H1 (cell line): ENCODE data around the gene IGLL5. TPM values are rescaled to one million over a fixed set of nuclear protein-coding genes. Genes with fewer than 3 reads are reported as not detected.

ENCODE experiments used
- CTCF ChIA-PET: fragments of 300-600 bp; sonication (Branson Sonifier 250); formaldehyde crosslinking; loops from one replicate; lab custom pipeline; 2021; ENCODE audit not compliant: partially characterized antibody; lab: Charles Lee
- POLR2A ChIA-PET: fragments of 300-600 bp; sonication (Branson Sonifier 250); formaldehyde crosslinking; loops from one replicate; lab custom pipeline; 2021; ENCODE audit warnings: inconsistent platforms; ENCODE audit not compliant: partially characterized antibody; lab: Charles Lee
- DNase-seq, 2 experiments: peaks; one replicate each; pipeline versions ENCODE4 v3.0.0 to v3.0.0-alpha.2; 2010 to 2022; ENCODE audit warnings: low spot score in 2 of 2, low read depth in 1 of 2, mixed read lengths in 1 of 2
- FAIRE-seq: peaks from 2 replicates; lab custom pipeline; 2011; peaks lifted over from hg19 to GRCh38; lab: Jason Lieb, UNC
- H2AFZ ChIP-seq: 2 replicates; pipeline ENCODE4 v1.8.1; 2012; ENCODE audit warnings: low read length, inconsistent platforms
- H2AK5ac ChIP-seq: 2 replicates; pipeline ENCODE4 v1.6.1; 2013; ENCODE audit warnings: low read depth, low read length
- H2BK120ac ChIP-seq: replicated peaks from 2 replicates; pipeline ENCODE3; 2013; ENCODE audit warnings: low read depth, low read length, inconsistent platforms
- H2BK12ac ChIP-seq: 2 replicates; pipeline ENCODE4 v1.6.1; 2013; ENCODE audit warnings: low read depth, low read length
- H2BK15ac ChIP-seq: 2 replicates; pipeline ENCODE4 v1.6.1; 2013; ENCODE audit warnings: low read length
- H2BK20ac ChIP-seq: 2 replicates; pipeline ENCODE4 v1.6.1; 2013; ENCODE audit warnings: low read length
- H2BK5ac ChIP-seq: 2 replicates; pipeline ENCODE4 v1.6.1; 2013; ENCODE audit warnings: low read depth, low read length
- H3K14ac ChIP-seq: 2 replicates; pipeline ENCODE4 v1.6.1; 2013; ENCODE audit warnings: inconsistent platforms; ENCODE audit not compliant: insufficient read length
- H3K18ac ChIP-seq: 2 replicates; pipeline ENCODE4 v1.6.1; 2013; ENCODE audit warnings: low read length; ENCODE audit errors: extremely low read depth
- H3K23ac ChIP-seq: 2 replicates; pipeline ENCODE4 v1.6.1; 2013; ENCODE audit warnings: inconsistent platforms; ENCODE audit not compliant: insufficient read length
- H3K23me2 ChIP-seq: 2 replicates; pipeline ENCODE4 v1.6.1; 2013; ENCODE audit warnings: low read depth, low read length
- H3K27ac ChIP-seq: 2 replicates; pipeline ENCODE4 v1.6.1; 2011; ENCODE audit warnings: low read depth, low read length, inconsistent platforms
- H3K27me3 ChIP-seq, 4 experiments: replicated peaks in 1 of 4; 1 replicate in 1 of 4; 2 replicates in 3 of 4; pipeline versions ENCODE4 v1.6.1 to v1.8.1; 2011 to 2013; ENCODE audit warnings: low read length in 3 of 4, mild to moderate bottlenecking in 3 of 4, inconsistent platforms in 2 of 4, mixed read lengths in 2 of 4, moderate library complexity in 1 of 4; ENCODE audit not compliant: control insufficient read depth in 3 of 4, insufficient read depth in 3 of 4; ENCODE audit errors: extremely low read depth in 1 of 4
- H3K36me3 ChIP-seq, 4 experiments: 2 replicates each; pipeline versions ENCODE4 v1.6.1 to v1.8.1; 2011 to 2013; ENCODE audit warnings: mild to moderate bottlenecking in 4 of 4, low read length in 3 of 4, moderate library complexity in 2 of 4, control low read depth in 1 of 4, inconsistent platforms in 1 of 4; ENCODE audit not compliant: insufficient read depth in 4 of 4, control insufficient read depth in 2 of 4
- H3K4ac ChIP-seq: replicated peaks from 2 replicates; pipeline ENCODE3; 2013; ENCODE audit warnings: low read length, low read depth, mixed read lengths, inconsistent platforms; ENCODE audit not compliant: insufficient read length
- H3K4me1 ChIP-seq, 4 experiments: replicated peaks in 1 of 4; 1 replicate in 1 of 4; 2 replicates in 3 of 4; pipeline versions ENCODE4 v1.6.1 to v1.8.1; 2011 to 2013; ENCODE audit warnings: low read length in 3 of 4, inconsistent platforms in 2 of 4, mixed read lengths in 1 of 4; ENCODE audit not compliant: insufficient read depth in 4 of 4, control insufficient read depth in 3 of 4
- H3K4me2 ChIP-seq, 2 experiments: 2 replicates each; pipeline versions ENCODE4 v1.6.1 to v1.8.1; 2011 to 2013; ENCODE audit warnings: low read depth in 2 of 2, low read length in 2 of 2, control low read depth in 1 of 2, inconsistent platforms in 1 of 2, mild to moderate bottlenecking in 1 of 2; ENCODE audit not compliant: insufficient read depth in 1 of 2
- H3K4me3 ChIP-seq, 4 experiments: fragments of 200-600, 300-600 bp in 1 of 4; sonication (generic), shearing (Covaris generic), sonication (Bioruptor Twin) in 1 of 4; 2 replicates each; pipeline versions ENCODE4 v1.5.1 to v1.8.1; 2011 to 2016; ENCODE audit warnings: low read length in 4 of 4, low read depth in 3 of 4, control low read depth in 2 of 4, inconsistent platforms in 2 of 4, mild to moderate bottlenecking in 2 of 4, mixed read lengths in 1 of 4, moderate library complexity in 1 of 4; ENCODE audit not compliant: insufficient read depth in 2 of 4; ENCODE audit errors: extremely low read depth in 1 of 4
- H3K56ac ChIP-seq: replicated peaks from 2 replicates; pipeline ENCODE3; 2013; ENCODE audit warnings: low read depth, mild to moderate bottlenecking, mixed read lengths, low read length, inconsistent platforms; ENCODE audit not compliant: insufficient read length
- H3K79me1 ChIP-seq: 2 replicates; pipeline ENCODE4 v1.6.1; 2013; ENCODE audit warnings: low read depth, low read length, control low read depth
- H3K79me2 ChIP-seq, 2 experiments: 2 replicates each; pipeline versions ENCODE4 v1.6.1 to v1.8.1; 2012 to 2013; ENCODE audit warnings: low read length in 2 of 2, mild to moderate bottlenecking in 2 of 2, inconsistent platforms in 1 of 2; ENCODE audit not compliant: insufficient read depth in 2 of 2, control insufficient read depth in 1 of 2
- H3K9ac ChIP-seq, 4 experiments: replicated peaks in 1 of 4; 1 replicate in 1 of 4; 2 replicates in 3 of 4; pipeline versions ENCODE4 v1.6.1 to v1.8.1; 2011 to 2013; ENCODE audit warnings: low read depth in 3 of 4, low read length in 3 of 4, control low read depth in 2 of 4, mild to moderate bottlenecking in 2 of 4, moderate library complexity in 2 of 4, inconsistent platforms in 1 of 4; ENCODE audit errors: extremely low read depth in 1 of 4
- H3K9me3 ChIP-seq, 2 experiments: 2 replicates each; pipeline versions ENCODE4 v1.6.1 to v1.8.1; 2012 to 2013; ENCODE audit warnings: mild to moderate bottlenecking in 2 of 2, moderate library complexity in 2 of 2, control low read depth in 1 of 2, inconsistent platforms in 1 of 2, low read depth in 1 of 2, low read length in 1 of 2, mixed read lengths in 1 of 2; ENCODE audit not compliant: insufficient read depth in 2 of 2
- H4K20me1 ChIP-seq, 2 experiments: replicated peaks in 1 of 2; 2 replicates each; pipeline versions ENCODE3 to v1.8.1; 2011 to 2013; ENCODE audit warnings: inconsistent platforms in 2 of 2, low read length in 2 of 2, mild to moderate bottlenecking in 1 of 2; ENCODE audit not compliant: insufficient read depth in 2 of 2, control insufficient read depth in 1 of 2
- H4K5ac ChIP-seq: 2 replicates; pipeline ENCODE4 v1.6.1; 2013; ENCODE audit warnings: low read length, low read depth, mixed read lengths, inconsistent platforms; ENCODE audit not compliant: insufficient read length
- H4K8ac ChIP-seq: 2 replicates; pipeline ENCODE4 v1.8.0; 2013; ENCODE audit warnings: mild to moderate bottlenecking, moderate library complexity, low read length, inconsistent platforms; ENCODE audit not compliant: insufficient read depth; ENCODE audit errors: extremely low read depth
- H4K91ac ChIP-seq: replicated peaks from 2 replicates; pipeline ENCODE3; 2013; ENCODE audit warnings: low read length, mixed read lengths, inconsistent platforms; ENCODE audit not compliant: insufficient read length
- PHF8 ChIP-seq: fragments of 200-600 bp; sonication (generic); conservative IDR thresholded peaks from 2 replicates; pipeline ENCODE4 v1.7.1; 2012; ENCODE audit warnings: low read depth, mild to moderate bottlenecking, inconsistent platforms, low read length, moderate library complexity
- WGBS, 2 experiments: shearing (Covaris generic) in 1 of 2; methylation state at CpG; one replicate each; pipeline versions ENCODE4 v1.1.6 to v1.1.7; 2013 to 2015; ENCODE audit warnings: low lambda C conversion rate in 2 of 2, mixed read lengths in 2 of 2, inconsistent platforms in 1 of 2, low coverage in 1 of 2, missing lambda C conversion rate in 1 of 2; ENCODE audit not compliant: insufficient replicate concordance in 2 of 2, insufficient coverage in 1 of 2, insufficient read length in 1 of 2; ENCODE audit errors: extremely low coverage in 1 of 2, missing lambda C conversion rate in 1 of 2; 5-methylcytosine and 5-hydroxymethylcytosine counted together
- polyA plus RNA-seq, 7 experiments: library from polyadenylated mRNA; depleted of rRNA in 3 of 7; stranded (reverse) in 5 of 7; unstranded in 2 of 7; fragments of >200 nt in 5 of 7; fragments of 200-250 nt in 2 of 7; gene quantifications; 1 replicate in 5 of 7; 2 replicates in 1 of 7; 4 replicates in 1 of 7; pipeline versions ENCODE4 v1.2.1 to v1.2.3, GENCODE V29; 2011 to 2013; ENCODE audit warnings: missing spikeins in 2 of 7, mixed read lengths in 2 of 7
- total RNA-seq: library from RNA; stranded (reverse); fragmentation: NEBNext Ultra II Directional; extraction: Animal tissue kit (Norgen Biotek cat#: 25700); gene quantifications from 2 replicates; pipeline ENCODE4 v1.2.1, GENCODE V29; 2021

IGLL5 gene
- total and polyA plus RNA-seq, 2 of the 8 experiments (the other 6 are each of a cell fraction or from before 2014, with no cell fraction given): not detected

DNA sequence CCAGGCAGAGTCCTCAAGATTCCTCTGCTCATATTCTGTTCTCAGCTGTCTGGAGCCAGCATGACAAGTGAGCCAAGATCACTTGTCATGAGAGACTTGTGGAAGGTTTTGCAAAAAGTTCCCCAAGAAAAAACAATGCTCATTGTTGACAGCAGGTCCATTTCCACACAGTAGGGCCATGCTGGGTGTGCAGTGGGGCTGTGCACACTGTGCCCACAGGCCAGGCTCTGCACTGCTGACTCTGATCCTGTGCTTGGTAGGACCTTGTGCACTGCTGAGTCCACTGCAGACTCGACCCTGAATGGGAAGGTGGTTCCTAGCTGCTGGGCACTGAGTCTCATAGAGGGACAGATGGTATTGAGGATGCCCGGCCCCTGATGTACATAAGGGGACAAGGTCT is 33.9 kb upstream of the IGLL5 start:
- no peak overlapping the region for H2BK120ac ChIP-seq
- H2BK20ac ChIP-seq: no peak overlapping the region
- no peak overlapping the region for H3K27ac ChIP-seq
- H4K5ac ChIP-seq: no peak overlapping the region
- ChIA-PET POLR2A (no interaction called here), CTCF (no interaction called here)
- no peak overlapping the region for H3K56ac ChIP-seq
- H3K23me2 ChIP-seq: no peaks in the 10 kb centered on the region
- no peaks in the 10 kb centered on the region for H4K20me1 ChIP-seq
- H3K4me2 ChIP-seq: no peak overlapping the region
- H3K4me3 ChIP-seq: no peak overlapping the region
- no peak overlapping the region for H4K8ac ChIP-seq
- no peaks in the 10 kb centered on the region for H3K4me1 ChIP-seq
- H3K27me3 ChIP-seq: peaks cover 8 to 41% (median 19%) of the 10 kb centered on the region in 4 experiments
- H3K79me1 ChIP-seq: no peaks in the 10 kb centered on the region
- no peak for FAIRE-seq
- H3K23ac ChIP-seq: no peak overlapping the region
- H4K91ac ChIP-seq: no peak overlapping the region
- no peaks in the 10 kb centered on the region for H3K36me3 ChIP-seq
- H2AFZ ChIP-seq: no peak overlapping the region
- H3K9ac ChIP-seq: no peak overlapping the region
- H2BK15ac ChIP-seq: no peak overlapping the region
- no peak overlapping the region for H2AK5ac ChIP-seq
- no peak overlapping the region for H3K4ac ChIP-seq
- no peaks in the 10 kb centered on the region for H3K79me2 ChIP-seq
- H2BK5ac ChIP-seq: no peak overlapping the region
- no peak overlapping the region for H3K18ac ChIP-seq
- no peak for DNase-seq
- no peak overlapping the region for H3K14ac ChIP-seq
- WGBS, 2 experiments: 57% methylated on average over 2 of the region's 2 CpGs; no CpG with 5 or more reads in 1 of the 2 experiments
- no peak overlapping the region for H2BK12ac ChIP-seq
- peaks cover 20 to 80% of the 10 kb centered on the region in 2 experiments; a peak in 3 of 4 replicates for H3K9me3 ChIP-seq
- TF ChIP-seq PHF8: no peak
